Retinal pigment epithelial cell (primary cell): ENCODE results near the gene GJD3.

ENCODE experiments used
- DNase-seq: peaks from one replicate; pipeline ENCODE4 v3.0.0-alpha.2; 2010; ENCODE audit warnings: low read depth
- H3K4me3 ChIP-seq: 2 replicates; pipeline ENCODE4 v1.5.1; 2011; ENCODE audit warnings: mild to moderate bottlenecking, low read length, control low read depth, moderate library complexity
- CTCF ChIP-seq: conservative IDR thresholded peaks from 2 replicates; pipeline ENCODE4 v1.5.1; 2011; ENCODE audit warnings: low read depth, low read length, control low read depth, inconsistent platforms

The GJD3 gene

DNA sequence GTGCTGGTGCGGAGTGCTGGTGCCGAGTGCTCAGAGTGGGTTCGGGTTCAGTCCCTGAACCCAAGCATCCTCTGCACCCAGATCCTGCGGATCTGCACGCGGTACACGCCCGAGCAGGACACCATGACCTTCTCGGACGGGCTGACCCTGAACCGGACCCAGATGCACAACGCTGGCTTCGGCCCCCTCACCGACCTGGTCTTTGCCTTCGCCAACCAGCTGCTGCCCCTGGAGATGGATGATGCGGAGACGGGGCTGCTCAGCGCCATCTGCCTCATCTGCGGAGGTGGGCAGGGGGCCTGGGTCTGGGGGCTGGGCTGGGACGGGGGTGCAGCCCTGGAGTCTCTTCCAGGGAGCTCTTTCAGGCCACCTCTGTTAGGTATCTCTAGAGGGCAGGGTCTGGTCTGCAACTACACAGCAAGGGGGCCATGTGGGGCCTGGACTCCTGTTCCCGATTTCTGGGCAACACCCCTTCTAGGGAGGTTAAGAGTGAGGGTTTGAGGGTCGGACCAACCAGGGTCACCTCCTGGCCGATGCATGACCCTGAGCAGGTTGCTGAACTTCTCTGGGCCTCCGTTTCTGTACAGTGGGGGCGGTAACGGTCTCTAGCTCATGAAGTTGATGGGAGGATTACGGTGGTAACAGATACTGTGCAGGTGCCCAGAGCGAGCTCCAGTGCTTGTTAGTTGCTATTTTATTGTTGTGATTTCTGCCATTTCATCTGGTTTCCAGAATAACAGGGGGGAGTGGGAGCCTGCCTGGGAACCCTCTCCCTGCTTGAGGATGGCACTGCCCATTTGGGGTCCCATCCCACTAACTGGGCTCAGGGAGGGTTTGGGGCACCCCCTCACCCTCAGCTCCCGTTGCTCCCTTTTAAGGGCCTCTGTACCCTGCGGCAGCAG, 10.1 kb downstream of the GJD3 start:
- TF ChIP-seq CTCF: no peak
- no peak overlapping the region for H3K4me3 ChIP-seq
- DNase-seq: no peak

GRCh38 chr17:40352779-40353394, 11.7 kb downstream of the GJD3 start:
- H3K4me3 ChIP-seq: no peak overlapping the region
- DNase-seq: no peak

GRCh38 chr17:40352237-40352778, 12.2 kb downstream of the GJD3 start:
- no peak for TF ChIP-seq CTCF
- no peak for DNase-seq
- H3K4me3 ChIP-seq: no peak overlapping the region

More at GRCh38 chr17:40352779-40353394, 11.7 kb downstream of the GJD3 start:
- no peak for TF ChIP-seq CTCF

DNA sequence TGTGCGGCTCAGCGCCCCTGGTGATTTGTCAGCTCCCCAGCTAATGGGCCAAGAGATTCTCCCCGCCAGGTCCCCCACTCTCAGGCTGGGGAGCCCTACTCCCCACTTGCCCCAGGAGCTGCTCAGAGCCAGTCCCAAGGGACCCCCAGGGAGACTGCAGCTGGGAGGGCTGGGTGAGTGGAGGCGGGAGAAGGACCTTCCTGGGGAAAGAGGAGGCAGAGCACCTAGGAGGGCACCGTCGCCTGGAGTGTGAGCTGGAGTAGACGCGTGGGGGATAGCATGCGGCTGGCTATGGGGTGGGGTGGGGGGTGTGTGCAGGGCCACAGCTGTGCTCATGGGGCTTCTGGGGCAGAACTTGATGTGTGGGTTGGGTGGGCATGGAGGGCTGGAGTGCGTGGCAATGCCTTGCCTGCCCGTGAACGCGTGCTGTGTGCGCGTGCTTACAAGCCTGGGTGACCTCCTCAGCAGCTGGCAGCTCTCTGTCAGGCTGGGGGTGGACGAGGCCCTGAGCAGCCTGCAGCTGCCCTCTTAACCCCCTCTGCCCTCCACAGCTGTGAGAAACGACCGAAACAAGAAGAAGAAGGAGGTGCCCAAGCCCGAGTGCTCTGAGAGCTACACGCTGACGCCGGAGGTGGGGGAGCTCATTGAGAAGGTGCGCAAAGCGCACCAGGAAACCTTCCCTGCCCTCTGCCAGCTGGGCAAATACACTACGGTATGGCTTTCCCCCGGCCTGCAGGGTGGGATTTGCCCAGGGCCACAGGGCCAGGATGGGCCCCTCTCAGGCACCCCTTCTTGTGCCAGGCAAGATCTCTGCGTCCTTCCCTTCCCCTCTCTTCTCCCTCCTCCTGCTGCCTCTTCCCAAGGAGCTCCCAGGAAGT, 12.9 kb downstream of the GJD3 start:
- H3K4me3 ChIP-seq: no peak overlapping the region
- DNase-seq: no peak
- TF ChIP-seq CTCF: no peak

DNA sequence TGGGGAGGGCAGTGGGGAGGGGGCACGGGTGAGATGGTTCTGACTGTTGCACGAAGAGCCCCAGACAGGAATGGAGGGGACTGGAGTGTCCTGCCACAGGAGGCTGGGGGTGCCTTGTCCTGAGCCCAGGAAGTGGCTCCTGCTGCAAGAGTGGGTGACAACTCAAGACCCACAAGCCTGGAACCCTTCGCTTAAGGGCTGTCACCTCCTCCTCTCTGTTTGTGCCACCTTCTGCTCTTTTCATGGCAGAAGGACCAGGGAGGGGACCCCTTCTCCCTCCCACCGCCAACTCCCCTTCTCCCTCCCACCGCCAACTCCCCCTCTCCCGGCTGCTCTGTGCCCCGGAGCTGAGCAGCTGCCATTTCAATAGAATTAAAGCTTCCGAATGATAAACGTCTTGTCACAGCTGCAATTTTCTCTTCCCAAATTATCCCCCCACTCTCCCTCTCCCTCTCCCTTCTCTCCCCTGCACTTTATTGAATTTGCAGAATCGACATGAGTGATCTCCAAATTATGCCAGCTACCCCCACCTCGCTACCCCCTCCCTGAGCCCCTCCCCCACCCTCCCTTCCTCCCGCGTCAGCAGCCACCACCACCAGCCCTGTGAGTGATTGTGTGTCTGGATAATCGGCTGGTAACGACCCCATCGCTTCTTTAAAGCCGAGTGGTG, 13.7 kb downstream of the GJD3 start:
- TF ChIP-seq CTCF: no peak
- no peak overlapping the region for H3K4me3 ChIP-seq

GRCh38 chr17:40349895-40350688, 14.4 kb downstream of the GJD3 start:
- DNase-seq: no peak
- TF ChIP-seq CTCF: no peak
- H3K4me3 ChIP-seq: no peak overlapping the region

More for the DNA sequence above, 13.7 kb downstream of the GJD3 start:
- DNase-seq: no peak
